ENCODE measurements around the gene ZNF362.

The ZNF362 gene

DNA sequence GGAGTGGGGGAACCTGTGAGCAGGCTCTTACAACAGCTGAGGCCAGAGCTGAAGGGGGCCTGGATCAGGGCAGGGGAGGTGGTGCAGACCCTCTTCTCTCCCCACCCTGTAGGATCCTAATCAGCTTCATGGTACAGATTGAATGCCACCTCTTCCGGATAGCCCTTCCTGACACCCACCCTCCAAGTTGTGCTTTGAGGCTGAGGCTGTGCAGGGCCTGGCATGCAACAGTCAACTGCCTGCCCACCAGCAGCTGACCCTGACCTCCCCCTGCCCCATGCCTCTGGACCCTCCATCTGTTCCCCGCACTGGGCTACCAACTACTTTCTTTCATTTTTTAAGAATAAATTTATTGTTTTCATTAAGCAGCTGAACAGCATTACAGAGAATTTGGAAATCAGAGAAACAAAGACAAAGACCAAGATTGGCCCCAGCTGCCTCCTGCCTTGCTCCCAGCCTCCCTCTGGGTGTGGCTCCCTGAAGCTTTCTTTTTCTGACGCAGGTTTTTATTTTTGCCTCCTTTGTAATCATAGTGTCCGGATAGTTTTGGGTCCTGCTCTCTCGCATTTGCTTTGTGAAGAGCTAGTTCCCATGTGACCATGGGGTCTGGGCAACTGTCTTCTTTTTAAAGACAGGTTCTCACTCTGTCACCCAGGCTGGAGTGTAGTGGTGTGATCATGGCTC is 12.8 kb downstream of the ZNF362 start:
- Mint-ChIP-seq H3K27me3 (no peaks in the 10 kb centered on the region), H3K4me3 (no peak overlapping the region), H3K36me3 (ENCODE audit: low read depth) (no peaks in the 10 kb centered on the region), H3K4me1 (ENCODE audit: low read depth) (peaks cover 18% of the 10 kb centered on the region), H3K9me3 (no peaks in the 10 kb centered on the region), H3K27ac (no peak overlapping the region)

DNA sequence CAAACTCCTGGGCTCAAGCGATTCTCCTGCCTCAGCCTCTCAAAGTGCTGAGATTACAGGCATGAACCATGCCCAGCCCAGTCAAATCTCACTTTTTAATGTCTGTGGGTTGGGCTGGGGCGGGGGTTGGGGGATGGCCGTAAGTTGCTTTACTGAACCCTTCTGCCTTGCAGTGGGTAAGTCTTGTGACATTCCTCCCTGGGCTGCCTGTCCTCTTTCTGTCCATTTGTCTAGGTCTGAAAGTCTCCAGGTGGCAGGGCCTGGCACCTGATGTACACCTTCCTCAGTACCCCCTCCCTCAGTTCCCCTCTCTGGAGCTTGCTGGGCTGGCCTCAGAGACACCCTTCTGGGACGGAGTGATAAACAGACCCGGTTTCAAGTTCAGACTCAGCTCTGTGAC is 13.3 kb downstream of the ZNF362 start:
- Mint-ChIP-seq H3K27me3 (no peaks in the 10 kb centered on the region), H3K4me1 (ENCODE audit: low read depth) (peaks cover 22% of the 10 kb centered on the region), H3K4me3 (no peak overlapping the region), H3K9me3 (no peaks in the 10 kb centered on the region), H3K27ac (no peak overlapping the region), H3K36me3 (ENCODE audit: low read depth) (no peaks in the 10 kb centered on the region)

DNA sequence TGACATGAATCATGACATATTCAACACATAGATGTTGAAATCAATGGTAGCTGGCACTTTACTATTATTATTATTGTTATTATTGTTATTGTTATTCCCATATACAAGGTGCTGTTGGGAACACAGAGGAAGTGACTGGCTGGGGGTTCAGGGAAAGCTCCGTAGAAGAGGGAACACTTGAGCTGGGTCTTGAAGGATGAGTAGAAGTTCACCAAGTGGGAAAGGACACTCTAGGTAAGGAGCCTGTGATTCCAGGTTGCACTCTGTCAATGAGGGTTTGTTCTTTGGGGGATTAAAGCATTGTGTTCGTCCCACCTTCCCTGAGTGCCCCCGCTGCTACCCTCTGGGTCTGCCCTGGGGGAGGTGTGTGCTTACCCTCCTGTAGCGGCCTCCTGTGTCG is 14.1 kb downstream of the ZNF362 start:
- Mint-ChIP-seq H3K27ac (no peak overlapping the region), H3K27me3 (no peaks in the 10 kb centered on the region), H3K4me1 (ENCODE audit: low read depth) (peaks cover 22% of the 10 kb centered on the region), H3K4me3 (no peak overlapping the region), H3K9me3 (no peaks in the 10 kb centered on the region), H3K36me3 (ENCODE audit: low read depth) (no peaks in the 10 kb centered on the region)

GRCh38 chr1:33270808-33271465 is 14.6 kb downstream of the ZNF362 start:
- no peaks in the 10 kb centered on the region for H3K36me3 Mint-ChIP-seq (ENCODE audit: low read depth)
- no peaks in the 10 kb centered on the region for H3K27me3 Mint-ChIP-seq
- no peak overlapping the region for H3K4me3 Mint-ChIP-seq
- peaks cover 22% of the 10 kb centered on the region for H3K4me1 Mint-ChIP-seq (ENCODE audit: low read depth)
- H3K27ac Mint-ChIP-seq = no peak overlapping the region
- no peaks in the 10 kb centered on the region for H3K9me3 Mint-ChIP-seq

GRCh38 chr1:33271666-33272505 is 15.6 kb downstream of the ZNF362 start:
- H3K4me3 Mint-ChIP-seq = no peak overlapping the region
- H3K27me3 Mint-ChIP-seq = no peaks in the 10 kb centered on the region
- H3K4me1 Mint-ChIP-seq (ENCODE audit: low read depth) = peaks cover 22% of the 10 kb centered on the region
- H3K36me3 Mint-ChIP-seq (ENCODE audit: low read depth) = no peaks in the 10 kb centered on the region
- H3K27ac Mint-ChIP-seq = no peak overlapping the region
- no peaks in the 10 kb centered on the region for H3K9me3 Mint-ChIP-seq

DNA sequence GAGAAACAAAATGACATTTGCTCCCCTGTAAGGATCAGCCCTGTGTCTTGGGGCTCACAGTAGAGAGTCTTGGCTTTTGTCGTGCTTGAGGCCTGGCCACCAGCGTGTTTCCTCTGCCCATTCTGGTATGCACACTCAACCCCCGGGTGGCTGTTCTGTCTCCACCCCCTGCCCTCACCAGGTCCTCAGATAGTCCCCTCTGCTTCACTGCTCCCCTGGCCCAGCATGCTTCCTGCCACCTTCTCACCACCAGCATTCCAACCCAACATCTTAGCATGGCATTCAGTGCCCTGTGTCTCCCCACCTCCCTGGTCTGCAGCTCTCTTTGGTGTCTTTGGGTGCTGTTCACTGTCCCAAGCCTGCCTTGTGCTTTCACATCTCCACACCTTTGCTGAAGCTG is 16.2 kb downstream of the ZNF362 start:
- H3K4me1 Mint-ChIP-seq (ENCODE audit: low read depth) = peaks cover 22% of the 10 kb centered on the region
- H3K4me3 Mint-ChIP-seq = no peak overlapping the region
- no peaks in the 10 kb centered on the region for H3K27me3 Mint-ChIP-seq
- no peak overlapping the region for H3K27ac Mint-ChIP-seq
- H3K9me3 Mint-ChIP-seq = no peaks in the 10 kb centered on the region
- peaks cover 4% of the 10 kb centered on the region for H3K36me3 Mint-ChIP-seq (ENCODE audit: low read depth)

DNA sequence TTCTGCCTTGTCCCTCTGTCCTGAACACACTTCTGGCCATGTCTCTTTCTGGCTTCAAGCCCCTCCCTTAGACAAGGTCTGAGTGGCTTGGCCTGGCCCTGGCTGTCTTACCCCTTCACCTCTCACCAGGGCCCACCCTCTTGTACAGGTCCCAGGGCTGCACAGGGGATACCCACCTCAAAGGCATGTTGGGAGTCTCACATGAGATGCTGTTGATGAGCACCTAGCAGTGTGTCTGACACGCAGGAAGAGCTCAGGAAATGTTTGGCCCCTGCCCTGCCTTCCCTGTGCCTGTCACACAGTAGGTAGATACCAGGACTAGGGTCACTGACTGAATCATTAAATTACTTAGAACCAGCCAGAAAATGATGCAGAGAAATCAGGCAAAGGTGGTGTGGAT is 16.6 kb downstream of the ZNF362 start:
- Mint-ChIP-seq H3K36me3 (ENCODE audit: low read depth) (peaks cover 5% of the 10 kb centered on the region), H3K4me3 (no peak overlapping the region), H3K27me3 (no peaks in the 10 kb centered on the region), H3K9me3 (no peaks in the 10 kb centered on the region), H3K27ac (no peak overlapping the region), H3K4me1 (ENCODE audit: low read depth) (peaks cover 18% of the 10 kb centered on the region)

DNA sequence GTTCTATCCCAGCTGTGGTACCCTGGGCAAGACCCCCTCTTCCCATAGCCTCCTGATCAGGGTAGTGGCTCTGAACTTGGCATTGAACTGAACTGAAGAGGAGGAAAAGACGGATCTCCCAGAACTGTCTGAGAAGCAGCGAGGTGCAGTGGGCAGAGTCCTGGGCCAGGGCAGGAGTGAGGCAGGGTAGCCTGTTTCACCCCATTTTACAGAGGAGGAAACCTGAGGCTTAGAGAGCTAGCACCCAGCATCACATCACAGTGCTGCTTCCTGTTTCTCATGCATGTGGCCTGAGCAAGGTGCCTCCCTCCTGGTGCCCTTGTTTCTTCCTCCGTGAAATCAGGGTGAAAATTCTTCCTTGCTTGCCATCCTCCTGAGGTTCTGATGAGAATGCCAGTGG is 17.1 kb downstream of the ZNF362 start:
- no peaks in the 10 kb centered on the region for H3K9me3 Mint-ChIP-seq
- peaks cover 5% of the 10 kb centered on the region for H3K36me3 Mint-ChIP-seq (ENCODE audit: low read depth)
- peaks cover 18% of the 10 kb centered on the region for H3K4me1 Mint-ChIP-seq (ENCODE audit: low read depth)
- H3K27ac Mint-ChIP-seq = peak overlapping the region; percentile 66
- no peak overlapping the region for H3K4me3 Mint-ChIP-seq
- no peaks in the 10 kb centered on the region for H3K27me3 Mint-ChIP-seq

- peaks cover 18% of the 10 kb centered on the region for H3K4me1 Mint-ChIP-seq (ENCODE audit: low read depth)
- H3K27me3 Mint-ChIP-seq = no peaks in the 10 kb centered on the region
- no peak overlapping the region for H3K27ac Mint-ChIP-seq
- H3K9me3 Mint-ChIP-seq = no peaks in the 10 kb centered on the region
- H3K4me3 Mint-ChIP-seq = no peak overlapping the region
- peaks cover 5% of the 10 kb centered on the region for H3K36me3 Mint-ChIP-seq (ENCODE audit: low read depth)
Measured at GRCh38 chr1:33273961-33274371, 17.7 kb downstream of the ZNF362 start.

- Mint-ChIP-seq H3K27ac (no peak overlapping the region), H3K4me3 (no peak overlapping the region), H3K4me1 (ENCODE audit: low read depth) (peaks cover 18% of the 10 kb centered on the region), H3K27me3 (no peaks in the 10 kb centered on the region), H3K9me3 (no peaks in the 10 kb centered on the region), H3K36me3 (ENCODE audit: low read depth) (peaks cover 5% of the 10 kb centered on the region)
Measured at GRCh38 chr1:33274446-33274845, 18.2 kb downstream of the ZNF362 start.

- Mint-ChIP-seq H3K9me3 (no peaks in the 10 kb centered on the region), H3K27ac (no peak overlapping the region), H3K27me3 (no peaks in the 10 kb centered on the region), H3K4me3 (no peak overlapping the region), H3K36me3 (ENCODE audit: low read depth) (peaks cover 5% of the 10 kb centered on the region), H3K4me1 (ENCODE audit: low read depth) (peaks cover 18% of the 10 kb centered on the region)
Measured at GRCh38 chr1:33275195-33275594, 18.9 kb downstream of the ZNF362 start.

GRCh38 chr1:33275706-33276572 is 19.6 kb downstream of the ZNF362 start:
- Mint-ChIP-seq H3K4me1 (ENCODE audit: low read depth) (peaks cover 18% of the 10 kb centered on the region), H3K36me3 (ENCODE audit: low read depth) (peaks cover 5% of the 10 kb centered on the region)

DNA sequence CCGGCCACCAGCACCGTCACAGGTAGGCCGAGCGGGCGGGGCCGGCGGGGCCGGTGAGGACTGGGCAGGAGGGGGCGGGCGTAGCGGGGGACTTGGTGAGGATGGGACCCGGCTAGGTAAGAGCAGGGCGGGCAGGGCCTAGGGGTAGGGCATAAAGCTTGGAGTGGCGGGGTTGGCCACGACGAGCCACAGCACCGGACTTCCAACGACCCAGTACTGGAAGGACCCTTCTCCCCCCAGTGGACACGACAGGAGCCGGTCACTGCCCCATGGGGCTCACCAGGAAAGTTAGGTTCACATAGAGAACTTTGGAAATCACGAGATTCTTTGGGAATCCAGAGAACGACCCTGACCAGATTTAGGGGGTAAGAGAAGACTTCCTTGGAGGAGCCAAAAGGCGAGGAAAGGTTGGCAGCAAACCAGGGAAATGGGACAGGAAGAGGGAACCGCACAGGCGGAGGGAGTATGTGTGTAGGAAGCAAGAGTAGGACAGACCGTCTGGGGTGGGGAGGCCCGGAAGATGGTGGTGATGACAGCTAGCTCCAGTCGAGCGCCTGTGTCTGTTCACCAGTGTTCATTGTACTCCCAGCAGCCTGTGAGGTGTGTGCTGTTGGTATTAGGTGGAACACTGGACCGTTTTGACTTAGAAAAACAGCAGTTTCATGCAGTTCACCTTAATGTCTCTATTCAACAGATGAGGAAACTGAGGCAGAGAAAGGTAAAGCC is 20.4 kb downstream of the ZNF362 start:
- Mint-ChIP-seq H3K27ac (no peak overlapping the region), H3K4me1 (ENCODE audit: low read depth) (peaks cover 18% of the 10 kb centered on the region), H3K4me3 (no peak overlapping the region), H3K27me3 (no peaks in the 10 kb centered on the region), H3K9me3 (no peaks in the 10 kb centered on the region), H3K36me3 (ENCODE audit: low read depth) (peaks cover 9% of the 10 kb centered on the region)

More at GRCh38 chr1:33275706-33276572, 19.6 kb downstream of the ZNF362 start:
- H3K9me3 Mint-ChIP-seq = no peaks in the 10 kb centered on the region
- no peak overlapping the region for H3K27ac Mint-ChIP-seq
- H3K27me3 Mint-ChIP-seq = no peaks in the 10 kb centered on the region
- no peak overlapping the region for H3K4me3 Mint-ChIP-seq

DNA sequence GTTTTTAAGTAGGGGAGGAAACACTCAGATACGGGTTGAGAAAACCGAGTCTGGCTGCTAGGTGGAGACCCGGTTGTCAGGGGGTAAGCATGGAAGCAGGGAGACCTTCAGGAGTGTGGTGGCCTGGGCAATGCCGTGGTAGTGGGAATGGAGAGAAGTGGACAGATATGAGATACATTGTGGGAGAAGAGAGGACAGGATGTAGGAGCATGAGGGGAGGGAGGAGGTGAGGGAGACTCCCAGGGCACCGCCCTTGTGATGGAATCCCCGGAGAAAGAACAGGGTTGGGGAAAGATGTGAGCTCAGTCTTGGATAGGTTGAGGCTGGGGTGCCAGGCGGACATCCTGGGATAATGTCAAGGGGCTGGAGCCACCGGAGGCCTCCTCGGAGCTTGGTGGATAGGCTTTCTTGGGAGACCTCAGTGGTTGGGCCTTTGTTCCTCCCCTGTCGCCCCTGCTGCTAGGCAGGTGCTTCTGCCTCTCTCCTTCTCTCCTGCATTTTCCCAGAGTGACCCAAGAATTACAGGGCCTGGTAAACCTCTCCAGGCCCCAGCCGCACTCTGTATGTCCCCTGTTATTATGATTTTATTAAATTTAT is 21.3 kb downstream of the ZNF362 start:
- no peaks in the 10 kb centered on the region for H3K27me3 Mint-ChIP-seq
- H3K27ac Mint-ChIP-seq = no peak overlapping the region

More for the DNA sequence above, 21.3 kb downstream of the ZNF362 start:
- no peak overlapping the region for H3K4me3 Mint-ChIP-seq
- H3K36me3 Mint-ChIP-seq (ENCODE audit: low read depth) = peaks cover 16% of the 10 kb centered on the region
- H3K4me1 Mint-ChIP-seq (ENCODE audit: low read depth) = peaks cover 16% of the 10 kb centered on the region
- no peaks in the 10 kb centered on the region for H3K9me3 Mint-ChIP-seq

Measured in stimulated activated naive CD8-positive, alpha-beta T cell treated with anti-CD3 and anti-CD28 coated beads, Interleukin-15, Interleukin-2, amounts not matched to agents 100 ng/mL and 50 ng/mL, for 24 hours (primary cell).